ENCODE measurements around the gene ZMIZ1. TPM values are rescaled to one million over a fixed set of nuclear protein-coding genes. Genes with fewer than 3 reads are reported as not detected.
"Not testable (repeated sequence)": the region's sequence is repeated elsewhere in the genome, so short reads cannot be mapped to it uniquely, and the experiment has no call there.

Gene ZMIZ1
- total and polyA plus RNA-seq, 12 donors, result 6.6 to 113 (median 55.1) TPM

DNA sequence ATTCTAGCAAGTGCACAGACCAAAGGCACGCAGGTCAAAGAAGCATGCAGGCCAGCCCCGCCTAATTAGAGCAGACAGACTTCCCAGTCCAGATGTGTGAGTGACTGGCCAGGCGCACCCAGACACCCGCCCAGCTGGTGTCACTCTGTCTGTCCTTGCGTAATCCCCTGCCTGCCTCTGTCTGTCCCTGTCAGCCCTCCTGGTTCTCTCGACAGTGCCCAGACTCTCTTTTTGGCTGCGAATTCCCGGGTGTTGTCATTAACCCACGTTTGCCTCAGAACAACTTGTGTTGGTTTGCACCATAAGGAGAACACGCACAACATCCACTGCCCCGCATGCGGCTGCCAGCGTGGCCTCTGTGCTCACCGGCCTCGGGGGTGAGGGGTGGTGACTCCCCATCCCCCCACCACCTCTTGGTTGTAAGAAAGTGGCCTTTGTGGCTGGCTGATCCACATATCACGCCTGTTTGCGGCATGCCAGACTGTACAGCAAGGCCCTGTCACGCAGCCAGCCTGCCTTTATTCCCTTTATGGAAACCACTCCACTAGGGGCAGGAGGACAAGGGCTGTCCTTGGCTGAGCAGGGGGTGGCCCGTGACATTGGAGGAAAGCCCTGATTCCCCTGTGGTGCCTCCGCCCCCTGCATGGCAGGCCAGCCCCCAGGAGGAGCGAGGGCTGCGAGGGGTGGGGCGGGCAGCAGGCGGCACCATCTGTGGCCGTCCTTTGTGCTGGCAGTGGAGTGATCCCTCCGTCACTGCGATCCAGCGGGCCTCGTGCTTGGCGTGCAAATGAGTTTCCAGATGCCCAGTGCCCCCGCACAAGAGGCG lies 205.7 kb downstream of the ZMIZ1 start:
- no peak overlapping the region for H3K4me3 ChIP-seq
- WGBS, 4 donors, result 12 to 30% (median 23%) methylated on average over 11 to 32 of the region's 32 CpGs
- DNase-seq, result peak; percentile 77 to 97 (median 92)
- intact Hi-C loops (cut with DNase I), result no loop called here
- TF ChIP-seq, protein P1, sequence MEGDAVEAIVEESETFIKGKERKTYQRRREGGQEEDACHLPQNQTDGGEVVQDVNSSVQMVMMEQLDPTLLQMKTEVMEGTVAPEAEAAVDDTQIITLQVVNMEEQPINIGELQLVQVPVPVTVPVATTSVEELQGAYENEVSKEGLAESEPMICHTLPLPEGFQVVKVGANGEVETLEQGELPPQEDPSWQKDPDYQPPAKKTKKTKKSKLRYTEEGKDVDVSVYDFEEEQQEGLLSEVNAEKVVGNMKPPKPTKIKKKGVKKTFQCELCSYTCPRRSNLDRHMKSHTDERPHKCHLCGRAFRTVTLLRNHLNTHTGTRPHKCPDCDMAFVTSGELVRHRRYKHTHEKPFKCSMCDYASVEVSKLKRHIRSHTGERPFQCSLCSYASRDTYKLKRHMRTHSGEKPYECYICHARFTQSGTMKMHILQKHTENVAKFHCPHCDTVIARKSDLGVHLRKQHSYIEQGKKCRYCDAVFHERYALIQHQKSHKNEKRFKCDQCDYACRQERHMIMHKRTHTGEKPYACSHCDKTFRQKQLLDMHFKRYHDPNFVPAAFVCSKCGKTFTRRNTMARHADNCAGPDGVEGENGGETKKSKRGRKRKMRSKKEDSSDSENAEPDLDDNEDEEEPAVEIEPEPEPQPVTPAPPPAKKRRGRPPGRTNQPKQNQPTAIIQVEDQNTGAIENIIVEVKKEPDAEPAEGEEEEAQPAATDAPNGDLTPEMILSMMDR (IDR thresholded peaks at IDR 0.05), result peak in 5 of 6 experiments; percentile 13 to 47 (median 31)
- TF ChIP-seq POLR2A (IDR thresholded peaks at IDR 0.05), result peak in 1 of 2 donors; percentile 7
- H3K27me3 ChIP-seq, result no peaks in the 10 kb centered on the region
- no peaks in the 10 kb centered on the region for H3K9me3 ChIP-seq (replicated peaks in 1 of 3)
- peak overlapping the region; percentile 40 to 91 (median 89) for H3K27ac ChIP-seq
- H3K4me1 ChIP-seq (replicated peaks in 1 of 2), result peaks cover 24 to 67% of the 10 kb centered on the region in 2 donors
- H3K36me3 ChIP-seq (replicated peaks in 1 of 2), result peaks cover 0 to 15% of the 10 kb centered on the region in 2 donors

DNA sequence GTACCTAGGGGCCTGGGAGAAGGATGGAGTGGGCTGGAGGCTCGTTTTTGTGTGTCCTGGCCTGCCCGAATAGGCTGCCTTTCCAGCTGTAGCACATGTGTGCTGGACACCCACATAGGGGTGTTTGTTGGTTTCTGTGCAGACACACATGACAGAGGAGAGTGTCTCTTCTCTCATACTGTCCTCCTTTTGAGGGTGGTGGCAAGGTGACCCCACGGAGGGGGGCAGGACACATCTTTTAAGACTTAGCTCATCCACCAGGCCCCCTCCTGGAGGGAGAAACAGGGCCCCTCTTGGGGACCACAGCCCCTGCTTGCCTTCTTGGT lies 206.3 kb downstream of the ZMIZ1 start:
- H3K27me3 ChIP-seq, result no peaks in the 10 kb centered on the region
- H3K36me3 ChIP-seq (replicated peaks in 1 of 2), result peaks cover 0 to 15% of the 10 kb centered on the region in 2 donors
- H3K4me1 ChIP-seq (replicated peaks in 1 of 2), result peaks cover 24 to 62% of the 10 kb centered on the region in 2 donors
- no peak overlapping the region for H3K4me3 ChIP-seq
- no peak for DNase-seq
- WGBS, 4 donors, result 45 to 46% methylated on average over 3 of the region's 3 CpGs; no CpG with 5 or more reads in 2 of the 4 donors
- no peaks in the 10 kb centered on the region for H3K9me3 ChIP-seq (replicated peaks in 1 of 3)
- intact Hi-C loops (cut with DNase I), result no loop called here
- TF ChIP-seq POLR2A (IDR thresholded peaks at IDR 0.05), result no peak
- TF ChIP-seq, protein P1 (IDR thresholded peaks at IDR 0.05), result no peak
- peak overlapping the region; percentile 40 to 91 (median 89) for H3K27ac ChIP-seq

DNA sequence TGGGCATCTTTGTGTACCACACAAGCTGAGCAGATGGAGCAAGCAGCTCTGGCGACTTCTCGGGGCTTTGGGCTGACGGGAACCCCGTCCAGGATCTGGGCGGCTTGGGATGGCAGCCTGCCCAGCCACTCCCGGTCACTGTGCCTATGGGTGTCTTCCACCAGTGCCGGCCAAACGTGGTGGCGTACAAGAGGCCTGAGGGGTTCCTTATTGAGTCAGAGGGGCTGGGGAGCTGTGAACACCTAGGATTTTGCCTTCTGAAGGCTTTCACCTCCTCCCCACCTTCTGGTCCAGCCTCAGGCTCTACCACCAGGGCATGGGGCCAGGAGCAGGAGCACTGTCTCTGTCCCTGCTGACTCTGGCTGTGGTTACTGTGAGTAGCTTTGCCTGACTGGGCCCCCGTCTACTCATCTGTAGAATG lies 206.7 kb downstream of the ZMIZ1 start:
- DNase-seq, result peak in 6 of 7 donors; percentile 52 to 82 (median 63)
- H3K9me3 ChIP-seq (replicated peaks in 1 of 3), result no peaks in the 10 kb centered on the region
- no peak overlapping the region for H3K4me3 ChIP-seq
- intact Hi-C loops (cut with DNase I), result no loop called here
- WGBS, 4 donors, result 45 to 64% (median 48%) methylated on average over 1 to 10 of the region's 10 CpGs
- H3K36me3 ChIP-seq (replicated peaks in 1 of 2), result peaks cover 0 to 15% of the 10 kb centered on the region in 2 donors
- H3K27me3 ChIP-seq, result no peaks in the 10 kb centered on the region
- H3K27ac ChIP-seq, result peak overlapping the region in 4 of 5 donors; percentile 40 to 91 (median 84)
- no peak for TF ChIP-seq POLR2A (IDR thresholded peaks at IDR 0.05)
- TF ChIP-seq, protein P1 (IDR thresholded peaks at IDR 0.05), result no peak
- peaks cover 24 to 59% of the 10 kb centered on the region in 2 donors for H3K4me1 ChIP-seq (replicated peaks in 1 of 2)

DNA sequence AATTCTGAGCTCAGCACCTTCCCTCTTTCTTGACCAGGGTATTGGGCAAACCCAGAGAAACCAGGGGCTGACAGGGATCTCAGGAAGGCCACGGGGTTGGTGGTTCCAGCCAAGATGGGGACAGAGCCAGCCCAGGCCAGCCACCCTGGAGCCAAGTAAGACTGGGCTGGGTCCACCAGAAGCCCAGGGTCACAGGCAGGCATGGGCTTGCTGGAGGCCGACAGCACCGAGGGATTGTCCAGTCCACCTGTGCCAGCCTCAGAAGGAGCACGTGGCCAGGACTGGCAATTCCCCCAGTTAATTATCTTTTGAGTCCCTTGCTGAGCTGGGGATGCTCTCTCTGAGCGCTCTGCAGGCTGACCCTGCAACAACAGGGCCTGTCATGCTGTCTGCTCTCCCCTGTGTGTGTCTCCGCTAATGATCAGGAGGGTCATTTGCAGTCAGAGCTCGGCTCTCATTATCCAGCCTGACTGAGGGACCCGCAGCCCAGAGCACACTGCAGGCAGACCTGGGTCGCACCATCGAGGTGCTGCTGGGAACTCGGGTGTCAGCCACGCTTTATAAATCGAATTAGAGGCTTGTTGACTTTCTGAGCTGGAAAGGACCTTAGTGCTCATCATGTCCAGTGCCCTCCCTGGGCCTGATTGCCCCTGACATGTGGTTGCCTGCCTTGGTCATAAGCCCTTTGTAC lies 209.0 kb downstream of the ZMIZ1 start:
- no peaks in the 10 kb centered on the region for H3K27me3 ChIP-seq
- H3K4me1 ChIP-seq (replicated peaks in 1 of 2), result peaks cover 24 to 54% of the 10 kb centered on the region in 2 donors
- no peak for TF ChIP-seq POLR2A (IDR thresholded peaks at IDR 0.05)
- TF ChIP-seq, protein P1 (IDR thresholded peaks at IDR 0.05), result no peak
- DNase-seq, result peak in 5 of 7 donors; percentile 58 to 79 (median 75)
- peaks cover 0 to 24% of the 10 kb centered on the region in 2 donors for H3K36me3 ChIP-seq (replicated peaks in 1 of 2)
- intact Hi-C loops (cut with DNase I), result no loop called here
- WGBS, 4 donors, result 50 to 87% (median 71%) methylated on average over 1 to 13 of the region's 13 CpGs
- H3K4me3 ChIP-seq, result no peak overlapping the region
- H3K9me3 ChIP-seq (replicated peaks in 1 of 3), result no peaks in the 10 kb centered on the region
- H3K27ac ChIP-seq, result peak overlapping the region in 2 of 5 donors; percentile 14 to 91

DNA sequence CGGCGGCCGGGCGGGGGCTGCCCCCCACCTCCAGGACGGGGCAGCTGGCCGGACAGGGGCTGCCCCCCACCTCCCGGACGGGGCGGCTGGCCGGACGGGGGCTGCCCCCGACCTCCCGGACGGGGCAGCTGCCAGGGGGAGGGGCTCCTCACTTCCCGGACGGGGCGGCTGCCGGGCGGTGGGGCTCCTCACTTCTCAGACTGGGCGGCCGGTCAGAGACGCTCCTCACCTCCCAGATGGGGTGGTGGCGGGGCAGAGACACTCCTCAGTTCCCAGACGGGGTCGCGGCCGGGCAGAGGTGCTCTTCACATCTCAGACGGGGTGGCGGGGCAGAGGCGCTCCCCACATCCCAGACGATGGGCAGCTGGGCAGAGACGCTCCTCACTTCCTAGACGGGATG lies 210.3 kb downstream of the ZMIZ1 start:
- H3K9me3 ChIP-seq (replicated peaks in 1 of 3); H3K27me3 ChIP-seq; DNase-seq; H3K27ac ChIP-seq; intact Hi-C loops (cut with DNase I); H3K4me3 ChIP-seq: not testable (repeated sequence)
- H3K4me1 ChIP-seq (replicated peaks in 1 of 2), result peaks cover 17 to 53% of the 10 kb centered on the region in 2 donors
- WGBS, 4 donors, result 93 to 100% (median 98%) methylated on average over 4 to 33 of the region's 33 CpGs; no CpG with 5 or more reads in 1 of the 4 donors
- H3K36me3 ChIP-seq (replicated peaks in 1 of 2), result peaks cover 0 to 24% of the 10 kb centered on the region in 2 donors

All from adrenal gland (tissue), 12 donors.